Measurements from ENCODE around the gene RNF207.

GRCh38 chr1:6166655-6167390 lies 39.1 kb upstream of the RNF207 start:
- TF ChIP-seq CTCF (conservative IDR thresholded peaks at IDR 0.05; ENCODE audit: low read depth, low read length) (no peak), POLR2A (IDR thresholded peaks at IDR 0.05; ENCODE audit: low read depth, low read length) (no peak), RAD21 (IDR thresholded peaks at IDR 0.05; ENCODE audit: low read length) (no peak), RFX5 (IDR thresholded peaks at IDR 0.05; ENCODE audit: low read depth, low read length) (no peak), SMC3 (IDR thresholded peaks at IDR 0.05; ENCODE audit: low read depth, low read length) (no peak), FOS (IDR thresholded peaks at IDR 0.05; ENCODE audit: low read depth, low read length) (no peak), USF2 (IDR thresholded peaks at IDR 0.05; ENCODE audit: low read depth, low read length) (no peak), CEBPB (IDR thresholded peaks at IDR 0.05; ENCODE audit: low read depth, low read length) (no peak), MXI1 (IDR thresholded peaks at IDR 0.05; ENCODE audit: borderline replicate concordance, low read depth, low read length) (no peak)
